Suprapubic skin (tissue), 4 donors: ENCODE results near the gene SMOC2. TPM values are rescaled to one million over a fixed set of nuclear protein-coding genes. Genes with fewer than 3 reads are reported as not detected.

ENCODE experiments used
- DNase-seq, 2 donors: peaks; one replicate each; pipeline ENCODE4 v3.0.0-alpha.2; 2019; ENCODE audit warnings: low spot score in 2 of 2
- H3K27ac ChIP-seq: fragments of 200-600 bp; sonication (generic); one replicate; pipeline ENCODE4 v1.5.1; 2019
- H3K27me3 ChIP-seq: fragments of 200-600 bp; sonication (generic); one replicate; pipeline ENCODE4 v1.5.1; 2019
- H3K36me3 ChIP-seq: fragments of 200-600 bp; sonication (generic); one replicate; pipeline ENCODE4 v1.5.1; 2019
- H3K4me1 ChIP-seq: fragments of 200-600 bp; sonication (generic); one replicate; pipeline ENCODE4 v1.5.1; 2019
- H3K4me3 ChIP-seq: fragments of 200-600 bp; sonication (generic); one replicate; pipeline ENCODE4 v1.5.1; 2019; ENCODE audit warnings: mild to moderate bottlenecking
- H3K9me3 ChIP-seq: fragments of 200-600 bp; sonication (generic); one replicate; pipeline ENCODE4 v1.5.1; 2019
- CTCF ChIP-seq, 2 donors: fragments of 200-600 bp in 1 of 2; fragments of 450-650 bp in 1 of 2; sonication (generic) in 1 of 2; IDR thresholded peaks; one replicate each; pipeline ENCODE4 v1.5.1; 2016 to 2019; ENCODE audit warnings: antibody characterized with exemption in 2 of 2, mild to moderate bottlenecking in 1 of 2, moderate library complexity in 1 of 2
- EP300 ChIP-seq: sonication (generic); formaldehyde crosslinking; IDR thresholded peaks from one replicate; pipeline ENCODE4 v1.6.1; 2017; ENCODE audit warnings: antibody characterized with exemption
- POLR2A ChIP-seq, 2 donors: fragments of 450-650 bp; IDR thresholded peaks; one replicate each; pipeline ENCODE4 v1.6.1; 2017; ENCODE audit warnings: antibody characterized with exemption in 2 of 2, mild to moderate bottlenecking in 2 of 2, moderate library complexity in 2 of 2
- POLR2AphosphoS5 ChIP-seq, 3 donors: sonication (generic); formaldehyde crosslinking; IDR thresholded peaks; one replicate each; pipeline ENCODE4 v1.6.1; 2017; ENCODE audit warnings: antibody characterized with exemption in 3 of 3
- WGBS: methylation state at CpG from one replicate; pipeline ENCODE4 v1.1.5; 2018; 5-methylcytosine and 5-hydroxymethylcytosine counted together
- total RNA-seq, 4 donors: library from RNA; depleted of rRNA; stranded (reverse); fragments of >200 nt; gene quantifications; one replicate each; pipeline ENCODE4 v1.1.0, GENCODE V29; 2016

The SMOC2 gene
- total RNA-seq, 4 donors from 2014 or later = 16.2 to 22.9 (median 18.8) TPM

- peaks cover 5% of the 10 kb centered on the region for H3K4me1 ChIP-seq
- H3K4me3 ChIP-seq = no peak overlapping the region
- no peak overlapping the region for H3K27ac ChIP-seq
- no peaks in the 10 kb centered on the region for H3K27me3 ChIP-seq
- TF ChIP-seq POLR2AphosphoS5 (IDR thresholded peaks at IDR 0.05) (no peak), POLR2A (IDR thresholded peaks at IDR 0.05) (no peak), CTCF (IDR thresholded peaks at IDR 0.05) (no peak), EP300 (no peak)
- no peaks in the 10 kb centered on the region for H3K36me3 ChIP-seq
- DNase-seq = no peak
- 91% methylated on average over 9 of the region's 9 CpGs for WGBS
- H3K9me3 ChIP-seq = no peaks in the 10 kb centered on the region
Observed at GRCh38 chr6:168577496-168577895, 136.5 kb downstream of the SMOC2 start.

GRCh38 chr6:168578036-168578435, 137.1 kb downstream of the SMOC2 start:
- H3K9me3 ChIP-seq = no peaks in the 10 kb centered on the region
- TF ChIP-seq POLR2AphosphoS5 (IDR thresholded peaks at IDR 0.05) = no peak
- TF ChIP-seq EP300 = no peak
- no peak for TF ChIP-seq POLR2A (IDR thresholded peaks at IDR 0.05)
- TF ChIP-seq CTCF (IDR thresholded peaks at IDR 0.05) = no peak
- H3K4me3 ChIP-seq = no peak overlapping the region
- no peaks in the 10 kb centered on the region for H3K27me3 ChIP-seq
- 61% methylated on average over 8 of the region's 8 CpGs for WGBS
- H3K27ac ChIP-seq = no peak overlapping the region
- no peak for DNase-seq
- H3K4me1 ChIP-seq = peaks cover 5% of the 10 kb centered on the region
- H3K36me3 ChIP-seq = no peaks in the 10 kb centered on the region

GRCh38 chr6:168581236-168581635, 140.3 kb downstream of the SMOC2 start:
- Histone ChIP-seq H3K4me3 (no peak overlapping the region), H3K27me3 (no peaks in the 10 kb centered on the region), H3K36me3 (no peaks in the 10 kb centered on the region), H3K27ac (no peak overlapping the region), H3K4me1 (no peaks in the 10 kb centered on the region), H3K9me3 (no peaks in the 10 kb centered on the region)
- TF ChIP-seq CTCF (IDR thresholded peaks at IDR 0.05) (no peak), POLR2A (IDR thresholded peaks at IDR 0.05) (no peak), POLR2AphosphoS5 (IDR thresholded peaks at IDR 0.05) (no peak), EP300 (no peak)
- 70% methylated on average over 12 of the region's 12 CpGs for WGBS
- DNase-seq = no peak

GRCh38 chr6:168581706-168582105, 140.7 kb downstream of the SMOC2 start:
- H3K9me3 ChIP-seq = no peaks in the 10 kb centered on the region
- no peaks in the 10 kb centered on the region for H3K4me1 ChIP-seq
- no peak overlapping the region for H3K4me3 ChIP-seq
- no peak overlapping the region for H3K27ac ChIP-seq
- no peak for DNase-seq
- WGBS = 91% methylated on average over 9 of the region's 9 CpGs
- no peaks in the 10 kb centered on the region for H3K36me3 ChIP-seq
- H3K27me3 ChIP-seq = no peaks in the 10 kb centered on the region
- TF ChIP-seq CTCF (IDR thresholded peaks at IDR 0.05) (no peak), POLR2A (IDR thresholded peaks at IDR 0.05) (no peak), POLR2AphosphoS5 (IDR thresholded peaks at IDR 0.05) (no peak), EP300 (no peak)

- H3K4me1 ChIP-seq = no peaks in the 10 kb centered on the region
- H3K4me3 ChIP-seq = no peak overlapping the region
- WGBS = 86% methylated on average over 19 of the region's 21 CpGs
- TF ChIP-seq CTCF (IDR thresholded peaks at IDR 0.05) (no peak), POLR2A (IDR thresholded peaks at IDR 0.05) (no peak), EP300 (no peak)
- DNase-seq = no peak
- no peak overlapping the region for H3K27ac ChIP-seq
- H3K27me3 ChIP-seq = no peaks in the 10 kb centered on the region
- no peaks in the 10 kb centered on the region for H3K9me3 ChIP-seq
- H3K36me3 ChIP-seq = no peaks in the 10 kb centered on the region
Observed at GRCh38 chr6:168582571-168582981, 141.6 kb downstream of the SMOC2 start.
